Fibroblast of skin of right biceps (primary cell): Measurements from ENCODE around the gene ALDH3A2.

Source experiments
- DNase-seq: peaks from one replicate; pipeline ENCODE4 v3.0.0-alpha.2; 2013

ALDH3A2 gene

GRCh38 chr17:19648475-19649273, at the start of gene ALDH3A2:
TSS of gene ALDH3A2 (plus strand) at chr17:19648751. CDS start at chr17:19648972, 221 bp downstream.
- peak; percentile 91 for DNase-seq

- no peak for DNase-seq
Measured at GRCh38 chr17:19610311-19610710, 38.2 kb upstream of the ALDH3A2 start.

- DNase-seq: no peak
Measured at GRCh38 chr17:19610879-19611278, 37.7 kb upstream of the ALDH3A2 start.

- DNase-seq: no peak
Measured at GRCh38 chr17:19613979-19614378, 34.6 kb upstream of the ALDH3A2 start.

GRCh38 chr17:19614900-19615299, 33.7 kb upstream of the ALDH3A2 start:
- DNase-seq: no peak

GRCh38 chr17:19618015-19618414, 30.5 kb upstream of the ALDH3A2 start:
- DNase-seq: no peak

GRCh38 chr17:19619705-19620325, 28.7 kb upstream of the ALDH3A2 start:
- no peak for DNase-seq

- DNase-seq: no peak
Measured at GRCh38 chr17:19621697-19622096, 26.9 kb upstream of the ALDH3A2 start.

GRCh38 chr17:19626079-19626478, 22.5 kb upstream of the ALDH3A2 start:
- DNase-seq: no peak

GRCh38 chr17:19629449-19629848, 19.1 kb upstream of the ALDH3A2 start:
- DNase-seq: no peak

GRCh38 chr17:19630035-19630434, 18.5 kb upstream of the ALDH3A2 start:
- DNase-seq: no peak

- peak; percentile 16 for DNase-seq
Measured at GRCh38 chr17:19630661-19631060, 17.9 kb upstream of the ALDH3A2 start.

GRCh38 chr17:19631905-19632304, 16.6 kb upstream of the ALDH3A2 start:
- DNase-seq: no peak

- DNase-seq: no peak
Measured at GRCh38 chr17:19641687-19642372, 6.7 kb upstream of the ALDH3A2 start.

GRCh38 chr17:19642373-19642893, 6.1 kb upstream of the ALDH3A2 start:
- DNase-seq: no peak

- no peak for DNase-seq
Measured at GRCh38 chr17:19644493-19645210, 3.9 kb upstream of the ALDH3A2 start.

GRCh38 chr17:19645734-19646201, 2.8 kb upstream of the ALDH3A2 start:
- no peak for DNase-seq

- DNase-seq: no peak
Measured at GRCh38 chr17:19646788-19647696, 1.5 kb upstream of the ALDH3A2 start.

GRCh38 chr17:19647697-19648474, 665 bp upstream of the ALDH3A2 start:
- DNase-seq: peak; percentile 71

- no peak for DNase-seq
Measured at GRCh38 chr17:19649274-19649541, 657 bp downstream of the ALDH3A2 start.

GRCh38 chr17:19650826-19651225, 2.3 kb downstream of the ALDH3A2 start:
- DNase-seq: peak; percentile 57
